T-helper 1 cell (primary cell): ENCODE data around the gene TCF7L2.

Source experiments
- DNase-seq, 5 donors: peaks; one replicate each; pipeline ENCODE4 v3.0.0-alpha.2; 2012 to 2020

The TCF7L2 gene

DNA sequence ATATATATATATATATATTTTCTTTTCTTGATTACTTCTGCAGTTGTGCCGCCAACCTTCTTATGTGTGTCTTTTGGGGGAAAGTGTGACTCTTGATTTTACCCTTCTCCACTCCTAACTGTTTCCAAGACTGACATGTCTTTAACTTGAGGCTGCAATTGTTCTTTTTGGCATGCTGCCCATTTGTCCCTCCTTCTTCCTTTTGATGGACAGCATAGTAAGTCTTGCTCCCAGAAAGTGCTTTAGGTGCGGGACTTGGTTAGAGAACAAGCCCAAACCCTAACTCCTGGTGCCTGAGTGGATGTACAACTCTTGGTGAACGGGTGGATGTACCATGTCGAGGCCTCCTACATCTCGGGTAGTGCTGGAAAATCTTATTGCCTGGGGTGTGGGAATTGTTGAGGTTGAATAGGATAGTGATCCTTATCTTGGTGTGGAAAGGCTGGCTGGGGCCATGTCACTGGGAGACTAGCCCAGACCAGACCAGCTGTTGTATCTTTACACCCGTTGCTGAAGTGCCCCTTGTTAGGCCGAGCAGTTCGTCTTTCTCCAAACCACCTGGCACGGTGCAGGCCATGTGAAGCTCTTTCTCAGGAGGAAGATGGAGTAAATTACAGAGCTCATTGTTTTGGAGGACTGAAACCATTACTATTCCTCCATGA lies 16.3 kb downstream of the TCF7L2 start:
- DNase-seq, result no peak

DNA sequence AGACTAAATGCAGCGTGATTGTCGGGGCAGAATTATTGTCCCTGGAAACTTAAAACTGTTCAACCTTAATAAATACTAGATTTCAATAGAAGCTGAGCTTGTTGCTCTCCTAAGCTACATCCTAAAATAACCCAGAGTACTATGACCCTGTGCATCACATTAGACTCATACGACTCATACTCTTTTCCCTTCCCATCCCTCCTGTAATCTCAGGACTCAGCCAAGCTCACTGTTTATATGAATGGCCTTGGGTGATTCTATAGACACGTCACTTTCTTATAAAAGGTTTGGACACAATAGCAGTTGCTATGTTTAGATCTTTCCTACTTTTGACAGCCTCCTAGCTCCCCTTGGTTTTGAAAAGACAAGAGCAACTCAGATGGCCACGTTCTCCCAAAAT lies 17.2 kb downstream of the TCF7L2 start:
- no peak for DNase-seq

DNA sequence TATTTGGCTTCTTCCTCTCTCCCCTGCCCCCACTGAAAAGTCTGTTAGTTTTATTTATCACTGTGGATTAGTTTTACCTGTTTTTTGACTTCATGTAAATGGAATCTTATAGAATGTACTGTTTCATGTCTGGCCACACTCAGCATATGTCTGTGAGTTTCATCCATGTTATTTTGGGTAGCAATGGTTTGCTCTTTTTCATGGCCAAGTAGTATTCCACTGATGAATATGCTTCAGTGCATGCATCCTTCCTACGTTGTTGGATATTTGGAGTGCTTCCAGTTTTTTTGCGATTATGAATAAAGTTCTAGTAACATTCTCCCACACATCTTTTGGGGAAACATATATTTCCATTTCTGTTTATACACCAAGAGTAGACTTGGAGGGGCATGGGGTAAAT lies 19.1 kb downstream of the TCF7L2 start:
- no peak for DNase-seq

DNA sequence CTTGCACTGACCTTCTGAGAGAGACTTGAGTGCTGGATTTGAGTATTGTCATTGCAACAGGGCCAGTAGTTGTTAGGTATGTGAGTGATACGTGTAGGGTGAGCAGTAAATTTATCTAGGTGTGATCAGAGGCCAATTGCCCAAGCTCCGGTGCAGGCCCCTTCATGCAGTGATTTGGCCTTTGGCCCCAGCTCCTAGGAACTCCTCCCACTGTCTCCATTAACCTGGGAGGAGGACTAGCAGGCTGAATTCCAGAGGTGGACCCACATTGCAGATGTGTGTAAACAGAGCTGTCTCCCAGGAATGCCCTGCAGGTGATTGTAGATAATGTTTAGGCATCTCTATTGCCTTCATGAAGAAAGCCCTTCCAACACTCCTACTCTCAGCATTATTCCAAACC lies 19.5 kb downstream of the TCF7L2 start:
- DNase-seq, result no peak

DNA sequence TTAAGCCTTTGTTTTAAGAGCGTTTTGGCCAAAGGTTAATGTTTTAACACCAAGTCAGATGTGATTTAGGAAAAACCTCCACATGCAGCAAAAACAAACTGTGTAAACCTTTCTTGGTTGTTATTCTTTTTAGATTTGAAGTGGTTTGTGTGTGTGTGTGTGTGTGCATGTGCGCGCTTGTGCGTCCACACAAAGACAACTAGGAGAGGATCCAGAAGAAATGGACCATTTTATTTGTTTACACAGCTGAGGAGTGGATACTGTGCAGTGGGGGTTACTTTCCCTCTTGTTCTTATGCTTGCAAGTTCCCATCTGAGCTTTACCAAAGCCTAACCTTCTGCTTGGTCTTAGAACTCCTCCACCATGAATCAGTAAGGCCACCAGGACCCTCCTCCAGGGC lies 20.0 kb downstream of the TCF7L2 start:
- no peak for DNase-seq

DNA sequence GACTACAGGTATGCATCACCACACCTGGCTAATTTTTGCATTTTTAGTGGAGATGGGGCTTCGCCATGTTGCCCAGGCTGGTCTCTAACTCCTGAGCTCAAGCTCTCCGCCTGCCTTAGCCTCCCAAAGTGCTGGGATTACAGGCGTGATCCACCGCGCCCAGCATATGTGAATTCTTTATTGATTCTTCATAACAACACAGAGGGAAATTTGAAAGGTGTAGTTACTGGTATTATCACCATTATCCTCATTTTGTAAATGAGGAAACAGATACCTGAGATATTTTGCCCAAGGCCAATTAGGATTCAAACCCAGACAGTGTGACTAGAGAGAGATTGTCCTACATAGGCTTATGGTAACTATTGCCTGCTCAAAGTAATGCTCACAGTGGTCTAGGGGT lies 22.6 kb downstream of the TCF7L2 start:
- DNase-seq, result no peak

DNA sequence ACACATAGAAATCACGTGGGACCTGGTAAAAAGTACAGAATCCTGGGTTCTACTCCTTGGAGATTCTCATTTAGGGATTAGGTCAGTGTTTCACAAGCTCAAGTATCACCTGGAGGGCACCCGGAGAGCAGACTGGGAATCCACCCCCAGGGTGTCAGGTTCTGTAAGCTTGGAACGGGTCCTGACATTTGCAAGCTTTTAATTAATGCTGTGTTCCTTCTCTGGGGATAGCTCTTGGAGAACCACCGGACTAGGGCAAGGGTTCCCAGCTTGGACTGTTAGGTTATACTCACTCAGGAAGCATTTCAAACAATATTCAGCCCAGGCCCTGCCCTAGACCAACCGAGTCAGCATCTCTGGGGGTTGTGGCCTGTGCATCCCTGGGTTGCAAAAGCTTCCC lies 23.0 kb downstream of the TCF7L2 start:
- no peak for DNase-seq

DNA sequence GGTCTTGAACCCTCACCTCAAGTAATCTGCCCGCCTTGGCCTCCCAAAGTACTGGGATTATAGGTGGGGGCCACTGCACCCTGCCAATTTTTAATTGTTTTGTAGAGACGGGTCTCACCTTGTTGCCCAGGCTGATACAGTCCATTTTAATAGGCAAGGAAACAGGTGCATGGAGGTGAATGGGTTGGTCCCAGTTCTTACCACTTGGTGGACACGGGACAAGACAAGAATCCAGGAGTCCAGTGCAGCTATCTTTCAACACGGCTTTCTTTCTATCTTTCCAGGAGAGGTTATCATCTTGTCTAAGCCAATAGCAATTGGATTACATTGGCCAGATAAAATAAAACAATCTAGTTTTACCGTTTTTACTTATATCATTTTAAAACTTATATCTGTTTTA lies 23.8 kb downstream of the TCF7L2 start:
- no peak for DNase-seq

DNA sequence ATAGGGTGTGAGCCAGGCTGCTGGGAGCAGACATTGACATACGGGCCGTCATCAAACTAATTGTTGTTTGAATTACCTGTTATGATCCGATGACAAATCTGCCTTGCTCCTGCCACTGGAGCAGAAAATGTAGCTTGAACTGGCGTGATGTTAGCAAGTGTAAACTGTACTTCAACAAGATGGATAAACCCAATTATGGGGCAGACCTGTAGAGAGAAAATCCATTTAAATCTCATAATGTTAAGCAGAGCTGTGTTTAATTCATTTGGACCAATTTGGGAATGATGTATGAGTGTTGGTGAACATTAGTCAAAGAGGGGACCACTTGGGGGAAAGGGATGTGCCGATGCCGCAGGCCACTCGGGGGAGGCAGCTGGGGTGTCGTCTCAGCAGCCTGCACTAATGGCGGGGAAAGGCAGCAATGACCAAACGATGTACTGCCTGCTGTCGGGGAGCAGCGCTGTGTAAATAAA lies 27.4 kb downstream of the TCF7L2 start:
- no peak for DNase-seq

DNA sequence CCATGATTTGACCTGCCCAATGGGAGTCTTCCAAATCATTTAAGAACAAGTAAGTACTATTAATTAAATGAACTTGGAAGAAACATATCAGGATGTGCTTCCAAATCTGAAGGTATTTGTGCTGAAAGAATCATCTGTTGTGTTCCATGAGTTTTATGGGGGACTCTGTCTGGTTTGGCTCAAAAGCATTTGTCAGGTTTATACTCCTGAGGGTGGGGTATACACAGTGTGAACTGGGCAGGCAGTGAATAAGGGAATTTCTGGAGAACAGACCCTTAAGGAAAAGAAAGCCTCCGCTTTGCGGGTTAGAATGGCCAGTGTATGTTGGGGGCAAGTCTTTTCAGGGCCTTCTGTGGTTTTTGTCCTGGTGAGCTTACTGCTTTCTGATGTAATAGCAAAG lies 29.9 kb downstream of the TCF7L2 start:
- DNase-seq, result no peak

DNA sequence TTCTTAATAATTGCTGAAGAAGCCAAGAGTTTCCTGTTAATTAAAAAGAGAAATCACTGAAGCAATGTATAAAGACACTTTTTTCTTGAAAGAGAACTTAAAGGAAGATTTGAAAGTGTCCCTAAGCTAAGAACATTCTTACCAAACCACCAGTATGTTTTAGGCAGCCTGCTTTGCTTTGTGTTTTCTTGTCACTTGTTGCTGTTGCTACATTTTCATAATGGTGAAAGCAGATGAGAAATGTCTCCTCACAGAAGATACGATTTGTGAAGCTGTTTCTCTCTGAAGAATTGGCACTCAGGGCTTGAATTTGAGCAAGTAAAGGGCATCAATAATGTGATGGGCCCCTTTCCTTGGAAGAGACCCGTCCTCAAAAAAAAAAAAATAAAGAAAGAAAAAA lies 30.9 kb downstream of the TCF7L2 start:
- DNase-seq, result no peak

DNA sequence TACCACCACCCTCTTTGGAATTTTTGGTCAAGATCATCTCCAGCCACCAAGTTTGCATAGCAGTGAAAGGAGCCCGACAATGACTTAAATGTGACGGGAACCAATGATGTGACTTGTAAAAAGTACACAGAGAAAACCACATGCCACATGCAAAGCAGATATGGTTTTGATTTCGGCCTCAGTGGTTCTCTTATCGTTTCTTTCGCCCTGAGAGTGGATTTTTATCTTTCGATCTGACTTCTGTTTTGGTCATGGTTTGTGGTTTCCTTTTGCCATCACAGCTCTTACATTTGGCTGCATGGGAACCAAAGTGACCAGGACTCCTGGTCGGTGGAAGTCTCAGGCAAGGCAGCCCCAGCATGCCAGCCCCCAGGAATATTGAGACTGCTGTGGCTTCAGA lies 31.5 kb downstream of the TCF7L2 start:
- peak in 1 of 5 donors; percentile 63 for DNase-seq

DNA sequence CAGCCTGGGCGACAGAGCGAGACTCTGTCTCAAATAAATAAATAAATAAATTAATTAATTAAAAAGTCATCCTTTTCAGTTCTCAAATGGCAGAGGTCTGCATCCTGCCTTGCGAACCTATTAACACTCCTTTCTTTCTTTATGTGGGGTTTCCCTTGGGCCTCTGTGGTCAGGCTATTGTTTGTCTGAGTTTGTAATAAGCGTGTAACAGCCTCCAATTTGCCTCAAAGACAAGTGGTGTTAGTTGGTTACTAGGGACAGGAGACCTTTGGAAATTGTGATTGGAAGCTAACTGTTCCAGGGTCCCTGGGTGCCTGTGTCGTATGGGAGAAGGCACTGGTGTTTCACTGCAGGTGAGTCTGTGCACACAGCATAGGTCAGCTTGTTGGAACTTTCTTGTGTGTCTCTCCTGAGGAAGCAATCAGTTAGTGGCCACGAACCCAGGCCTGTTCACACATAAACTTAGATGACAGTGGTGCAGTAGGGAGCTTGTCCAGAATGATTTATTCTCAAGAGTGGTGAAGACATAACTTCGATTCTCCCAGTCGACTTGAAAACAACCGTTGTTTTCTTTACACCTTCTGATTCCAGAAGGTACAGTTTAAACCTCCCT lies 33.5 kb downstream of the TCF7L2 start:
- no peak for DNase-seq

DNA sequence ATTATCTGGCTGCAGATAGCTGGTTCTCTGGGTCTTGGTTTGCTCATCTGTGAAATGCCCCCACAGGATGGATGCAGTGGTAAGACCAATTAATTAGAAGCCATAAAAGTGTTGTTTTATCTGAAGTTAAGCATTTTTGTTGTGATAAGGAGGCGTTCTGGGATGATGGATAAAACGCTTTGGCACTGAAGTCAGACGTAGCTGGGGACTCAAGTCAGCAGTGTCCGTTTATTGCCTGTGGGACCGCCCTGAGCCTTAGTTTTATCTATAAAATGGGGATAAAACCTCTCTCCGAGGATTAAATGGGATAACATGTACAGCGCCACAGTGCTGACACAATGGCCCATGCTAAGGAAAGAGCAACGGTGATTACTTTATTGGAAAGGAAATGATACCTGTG lies 34.7 kb downstream of the TCF7L2 start:
- no peak for DNase-seq

DNA sequence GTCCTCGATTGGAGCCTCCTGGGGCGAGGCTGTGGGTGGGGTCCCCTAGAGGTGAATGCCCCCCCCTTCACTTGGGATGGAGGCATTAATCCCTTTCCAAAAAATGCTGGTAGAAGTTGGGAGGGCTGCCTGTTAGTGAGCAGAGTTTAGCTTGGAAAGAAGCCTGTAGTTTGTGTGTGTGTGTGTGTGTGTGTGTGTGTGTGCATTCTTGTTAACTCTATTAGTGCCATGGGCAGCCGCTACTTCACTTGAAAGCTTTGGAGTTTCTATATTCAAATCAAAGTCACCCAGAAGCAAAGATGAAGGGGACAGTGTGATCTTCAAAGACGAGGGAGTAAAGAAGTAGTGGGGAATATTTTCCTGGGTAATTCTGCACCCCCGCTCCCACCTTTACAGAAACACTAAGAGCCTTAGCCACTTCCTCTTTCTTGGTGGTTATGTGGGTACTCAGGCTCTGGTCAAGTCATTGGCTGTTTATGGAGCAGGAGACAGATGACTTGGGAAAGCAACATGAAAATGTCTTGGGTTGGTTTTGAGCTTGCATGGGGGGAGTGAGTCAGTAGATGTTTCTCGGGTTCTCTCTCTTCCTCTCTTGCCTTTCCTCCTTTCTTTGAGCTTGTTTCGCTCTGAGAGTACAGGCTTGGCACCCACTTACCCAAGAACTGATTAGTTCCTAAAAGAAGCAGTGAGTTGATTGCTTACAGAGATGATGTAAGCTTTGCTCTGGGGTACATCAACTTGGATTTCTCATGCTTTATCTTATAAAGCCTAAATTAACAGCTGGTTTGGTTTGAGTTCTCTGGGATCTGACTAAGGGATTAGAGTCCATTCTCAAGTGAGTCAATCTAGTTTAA lies 35.9 kb downstream of the TCF7L2 start:
- DNase-seq, result peak in 1 of 5 donors; percentile 8

DNA sequence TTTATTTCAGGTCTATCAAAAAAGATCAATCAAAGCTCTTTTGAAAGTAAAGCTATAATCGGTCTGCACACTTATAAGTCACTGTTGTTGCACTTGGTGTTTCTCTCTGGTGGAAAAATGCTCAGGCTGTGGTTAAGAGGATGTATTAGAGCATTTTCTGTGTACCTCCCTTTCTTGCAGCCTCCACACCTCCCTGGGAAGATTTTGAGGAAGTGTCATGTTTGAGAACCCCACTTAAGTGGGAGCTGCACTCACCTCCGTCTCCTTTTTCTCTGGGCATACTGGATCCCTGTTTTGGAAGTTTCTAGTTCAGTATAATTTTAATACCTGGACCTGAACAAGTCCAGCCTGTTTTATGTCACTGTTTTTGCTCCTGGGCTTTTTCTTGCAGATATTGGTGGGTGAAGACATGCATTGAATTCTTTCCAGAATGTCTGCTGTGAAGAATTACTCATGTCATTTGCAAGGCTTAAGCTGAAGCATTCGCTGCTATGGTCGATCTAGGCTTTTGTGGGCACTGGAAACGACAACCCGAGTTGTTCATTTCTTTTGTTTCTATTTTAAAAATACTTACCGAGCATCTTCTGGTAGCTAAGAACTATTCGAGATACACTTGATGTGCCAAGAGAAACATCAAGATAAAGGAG lies 36.6 kb downstream of the TCF7L2 start:
- DNase-seq, result no peak

DNA sequence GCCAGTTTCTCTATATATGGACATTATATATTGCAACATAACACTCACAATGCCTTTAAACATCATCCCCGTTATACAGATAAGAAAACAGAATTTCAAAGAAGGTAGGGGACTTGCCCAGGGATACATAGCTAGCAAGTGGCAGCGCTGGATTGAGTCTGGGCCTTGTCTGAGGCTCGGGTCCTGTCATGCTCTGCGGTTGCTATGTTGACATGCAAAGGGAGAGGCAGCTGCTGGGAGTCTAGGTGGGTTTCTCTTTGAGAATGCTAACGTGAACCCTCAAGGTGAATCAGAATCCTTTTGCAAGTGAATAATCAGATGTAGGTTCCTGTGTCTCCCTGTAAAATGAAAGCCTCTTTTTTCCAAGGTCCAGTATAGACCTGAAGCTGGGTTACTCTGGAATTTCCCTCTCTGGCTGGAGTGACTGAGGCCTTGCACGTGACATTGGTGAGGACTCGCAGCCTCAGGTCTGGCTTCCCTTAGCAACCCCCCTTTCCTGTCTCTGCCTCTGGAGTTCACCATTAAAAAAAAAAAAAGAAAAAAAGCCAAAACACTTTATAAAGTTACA lies 38.9 kb downstream of the TCF7L2 start:
- DNase-seq, result no peak

DNA sequence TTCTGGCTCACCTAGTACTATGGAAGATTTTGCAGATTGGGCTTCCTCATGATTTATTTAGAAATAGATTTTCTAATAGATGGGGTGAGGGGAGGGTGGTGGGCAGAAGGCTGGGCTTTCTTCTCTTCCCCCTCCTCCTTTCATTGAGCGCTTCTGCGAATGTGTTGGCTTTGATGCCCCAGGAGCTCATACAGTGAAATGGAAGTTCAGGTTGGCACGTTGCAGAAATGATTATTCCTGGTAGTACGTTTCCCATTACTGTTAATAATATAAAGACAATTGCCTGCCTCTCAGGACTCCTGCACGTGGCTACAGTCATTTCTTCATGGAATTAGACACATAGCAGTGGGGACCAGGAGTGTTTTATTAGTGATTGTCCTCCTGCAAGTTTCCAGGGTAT lies 39.8 kb downstream of the TCF7L2 start:
- no peak for DNase-seq

DNA sequence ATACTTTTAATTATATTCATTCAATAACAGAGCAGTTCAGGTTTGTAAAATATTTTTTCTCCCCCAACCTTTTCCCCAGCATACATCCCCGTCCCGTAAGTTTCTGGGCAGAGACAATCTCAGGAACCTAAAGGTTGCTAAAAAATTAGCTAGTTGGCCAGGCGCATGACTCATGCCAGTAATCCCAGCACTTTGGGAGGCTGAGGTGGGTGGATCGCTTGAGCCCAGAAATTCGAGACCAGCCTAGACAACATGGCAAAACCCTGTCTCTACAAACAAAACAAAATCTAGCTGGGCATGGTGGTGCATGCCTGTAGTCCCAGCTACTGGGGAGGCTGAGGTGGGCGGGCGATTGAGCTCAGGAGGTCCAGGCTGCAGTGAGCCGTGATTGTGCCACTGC lies 40.2 kb downstream of the TCF7L2 start:
- DNase-seq, result no peak

DNA sequence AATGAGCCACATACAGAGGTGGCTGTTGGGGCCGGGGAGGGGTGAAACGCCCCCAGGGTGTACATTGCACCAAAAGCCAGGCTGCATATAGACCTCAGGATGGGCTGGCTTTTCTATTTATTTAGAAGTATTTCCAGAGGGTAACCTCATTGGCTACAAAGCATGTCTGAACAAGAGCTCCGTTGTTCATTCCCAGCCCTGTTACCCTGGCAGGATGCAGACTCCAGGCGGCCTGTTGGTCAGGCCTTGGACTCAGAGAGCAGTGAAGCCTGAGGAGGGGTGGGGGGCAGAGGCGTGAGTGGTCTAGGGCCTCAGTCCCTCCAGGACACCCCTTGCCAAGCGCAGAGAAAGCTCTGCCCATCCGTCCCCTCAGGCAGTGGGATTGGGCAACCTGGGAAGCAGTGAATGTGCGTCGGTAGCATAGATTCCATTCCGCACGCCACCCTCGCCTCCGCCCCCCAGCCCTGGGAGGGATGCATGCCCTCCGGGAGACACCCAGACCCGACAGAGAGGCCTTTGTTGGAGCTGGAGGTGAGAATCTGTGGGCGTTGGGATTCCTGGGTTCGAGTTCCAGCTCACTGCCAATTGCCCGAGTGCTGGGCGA lies 41.9 kb downstream of the TCF7L2 start:
- no peak for DNase-seq

DNA sequence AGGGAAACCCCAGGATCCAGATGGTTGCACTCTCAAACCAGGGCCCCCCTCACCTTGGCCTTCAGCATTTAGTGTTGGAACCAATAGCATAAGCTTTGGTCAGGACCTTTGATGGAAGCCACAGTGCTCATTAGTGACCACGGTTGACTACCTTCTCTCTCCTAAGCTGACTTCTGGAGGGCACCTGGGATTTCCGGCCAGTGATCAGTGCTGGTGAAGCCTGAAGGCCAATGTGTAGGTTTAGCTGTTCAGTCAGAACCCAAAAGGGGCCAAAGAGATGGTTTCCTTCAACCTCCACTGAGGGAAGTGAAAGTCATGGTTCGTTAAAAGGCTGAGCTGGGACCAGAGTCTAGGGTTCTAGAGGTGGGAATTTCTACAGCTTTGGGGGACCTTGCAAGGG lies 46.4 kb downstream of the TCF7L2 start:
- DNase-seq, result no peak

DNA sequence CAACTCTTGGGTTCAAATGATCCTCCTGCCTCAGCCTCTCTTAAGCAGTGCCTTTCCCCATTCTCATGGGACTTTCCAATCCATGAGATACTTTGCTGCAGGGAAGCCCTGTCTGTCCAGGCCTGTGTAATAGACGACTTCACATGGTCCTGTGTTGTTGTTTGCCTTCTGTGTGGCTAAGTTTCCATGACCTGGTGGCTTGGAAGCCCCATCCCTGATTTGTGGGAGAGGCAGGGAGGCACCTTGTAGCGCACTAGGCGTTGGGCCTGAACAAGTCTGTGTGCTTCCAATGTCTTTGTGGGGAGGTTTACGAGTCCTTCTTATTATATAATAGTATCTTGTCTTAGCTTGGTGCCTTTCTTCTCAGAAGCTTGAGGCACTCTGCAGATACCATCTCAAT lies 49.1 kb downstream of the TCF7L2 start:
- no peak for DNase-seq

DNA sequence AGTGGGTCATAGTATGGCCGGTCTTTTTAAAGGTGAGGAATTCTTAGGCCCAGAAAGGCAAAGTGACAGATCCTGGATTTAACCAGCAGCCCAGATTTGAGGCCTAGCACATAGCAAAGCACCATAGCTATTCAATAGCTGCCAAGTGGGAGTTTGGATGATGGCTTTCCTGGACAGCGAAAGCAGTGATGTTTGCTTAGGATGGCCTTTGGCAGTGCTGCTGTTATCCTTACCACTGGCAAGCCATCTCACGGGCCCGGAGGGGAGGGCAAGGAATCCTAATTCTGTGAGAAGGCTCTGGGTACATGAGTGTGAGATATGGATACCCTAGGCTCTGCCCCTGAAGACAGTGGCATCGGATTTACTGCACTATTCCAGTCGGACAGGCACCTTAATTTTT lies 50.4 kb downstream of the TCF7L2 start:
- no peak for DNase-seq
